ENCODE results near the gene MPZL3.

Gene MPZL3

GRCh38 chr11:118213781-118214180, 38.4 kb downstream of the MPZL3 start:
- no peak overlapping the region for H3K27ac ChIP-seq
- TF ChIP-seq CTCF (IDR thresholded peaks at IDR 0.05) (no peak), ZFX (IDR thresholded peaks at IDR 0.05; ENCODE audit: borderline replicate concordance) (no peak)

- no peak for TF ChIP-seq ZFX (IDR thresholded peaks at IDR 0.05; ENCODE audit: borderline replicate concordance)
- TF ChIP-seq CTCF (IDR thresholded peaks at IDR 0.05): no peak
- H3K27ac ChIP-seq: no peak overlapping the region
Measured at GRCh38 chr11:118213201-118213600, 39.0 kb downstream of the MPZL3 start.

- TF ChIP-seq ZFX (IDR thresholded peaks at IDR 0.05; ENCODE audit: borderline replicate concordance) (no peak), CTCF (IDR thresholded peaks at IDR 0.05) (no peak)
- no peak overlapping the region for H3K27ac ChIP-seq
Measured at GRCh38 chr11:118212781-118213191, 39.4 kb downstream of the MPZL3 start.

DNA sequence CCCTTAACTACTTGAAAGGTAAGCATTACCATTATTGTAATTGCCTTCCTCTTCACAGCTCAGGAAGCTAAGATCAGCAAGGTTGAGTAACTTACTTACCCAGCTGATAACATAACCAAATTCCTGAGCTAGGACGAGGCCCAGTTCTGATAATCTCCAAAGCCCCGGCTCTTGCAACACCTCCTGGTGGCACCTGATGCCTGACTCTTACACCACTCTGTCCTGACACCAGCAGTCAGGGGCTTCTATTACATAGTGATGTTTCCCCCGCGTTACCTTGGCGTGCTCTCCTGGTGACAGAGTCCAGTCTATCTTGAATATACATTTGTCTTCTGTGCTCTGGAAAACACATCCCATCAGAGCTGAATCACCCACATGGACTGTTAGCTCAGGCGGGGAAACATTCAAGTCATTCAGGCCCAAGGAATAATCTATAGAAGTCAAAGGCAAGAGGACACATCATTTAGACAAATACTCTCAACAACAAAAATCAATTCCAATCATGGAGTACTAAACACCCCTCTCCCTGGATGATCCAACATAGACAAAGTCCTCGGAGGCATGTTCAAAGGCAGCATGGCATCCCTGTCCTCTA, 39.9 kb downstream of the MPZL3 start:
- H3K27ac ChIP-seq: no peak overlapping the region

GRCh38 chr11:118211006-118211405, 41.2 kb downstream of the MPZL3 start:
- H3K27ac ChIP-seq: no peak overlapping the region
- TF ChIP-seq CTCF (IDR thresholded peaks at IDR 0.05): no peak
- TF ChIP-seq ZFX (IDR thresholded peaks at IDR 0.05; ENCODE audit: borderline replicate concordance): no peak

More for the DNA sequence above, 39.9 kb downstream of the MPZL3 start:
- TF ChIP-seq ZFX (IDR thresholded peaks at IDR 0.05; ENCODE audit: borderline replicate concordance) (no peak), CTCF (IDR thresholded peaks at IDR 0.05) (no peak)

- no peak for TF ChIP-seq CTCF (IDR thresholded peaks at IDR 0.05)
- TF ChIP-seq ZFX (IDR thresholded peaks at IDR 0.05; ENCODE audit: borderline replicate concordance): no peak
- no peak overlapping the region for H3K27ac ChIP-seq
Measured at GRCh38 chr11:118210323-118210722, 41.8 kb downstream of the MPZL3 start.

GRCh38 chr11:118209033-118209432, 43.1 kb downstream of the MPZL3 start:
- TF ChIP-seq ZFX (IDR thresholded peaks at IDR 0.05; ENCODE audit: borderline replicate concordance): no peak
- no peak for TF ChIP-seq CTCF (IDR thresholded peaks at IDR 0.05)
- no peak overlapping the region for H3K27ac ChIP-seq
